HepG2 (cell line): ENCODE measurements around the gene HP1BP3. TPM values are rescaled to one million over a fixed set of nuclear protein-coding genes. Genes with fewer than 3 reads are reported as not detected.
A peak's percentile ranks its signal among the peaks of the same experiment; 100 is the strongest.

Experiments
- CTCF ChIP-seq: sonication (generic); formaldehyde crosslinking; IDR thresholded peaks from 2 replicates; pipeline ENCODE4 v1.5.0; 2020; ENCODE audit warnings: mild to moderate bottlenecking, missing genetic modification reagents, moderate library complexity
- FOSL1 ChIP-seq: sonication (generic); formaldehyde crosslinking; IDR thresholded peaks from 2 replicates; pipeline ENCODE4 v1.9.0; 2021; ENCODE audit warnings: missing genetic modification reagents, borderline replicate concordance
- HCFC1 ChIP-seq: fragments of 150-350 bp; IDR thresholded peaks from 2 replicates; pipeline ENCODE4 v1.6.1; 2014; ENCODE audit warnings: low read depth, low read length
- HMGXB4 ChIP-seq, 2 experiments: sonication (generic) in 1 of 2; formaldehyde crosslinking in 1 of 2; IDR thresholded peaks; 2 replicates each; pipeline versions ENCODE4 v1.4.0 to v1.6.1; 2018 to 2020; ENCODE audit warnings: missing genetic modification reagents in 2 of 2, borderline replicate concordance in 1 of 2, low read depth in 1 of 2, mild to moderate bottlenecking in 1 of 2, missing biosample characterization in 1 of 2
- RBM39 ChIP-seq: fragments of 200-400 bp; formaldehyde crosslinking; IDR thresholded peaks from one replicate; pipeline ENCODE4 v1.6.1; 2018; ENCODE audit warnings: antibody characterized with exemption, mild to moderate bottlenecking, low read depth, low read length; ENCODE audit not compliant: poor library complexity, severe bottlenecking
- TMF1 ChIP-seq: sonication (generic); formaldehyde crosslinking; IDR thresholded peaks from 2 replicates; pipeline ENCODE4 v1.8.1; 2022; ENCODE audit warnings: low read depth, missing genetic modification reagents
- YEATS4 ChIP-seq: sonication (generic); formaldehyde crosslinking; IDR thresholded peaks from 2 replicates; pipeline ENCODE4 v1.4.0; 2020; ENCODE audit warnings: missing genetic modification reagents, borderline replicate concordance
- ZFP36 ChIP-seq: fragments of 150-350 bp; IDR thresholded peaks from 2 replicates; pipeline ENCODE4 v1.6.1; 2018; ENCODE audit warnings: borderline replicate concordance, low read length, low read depth; ENCODE audit not compliant: partially characterized antibody
- ZNF710 ChIP-seq: sonication (generic); formaldehyde crosslinking; IDR thresholded peaks from 2 replicates; pipeline ENCODE4 v1.5.0; 2020; ENCODE audit warnings: mild to moderate bottlenecking, missing genetic modification reagents, borderline replicate concordance
- polyA plus RNA-seq, 8 experiments: library from polyadenylated mRNA; depleted of rRNA in 3 of 8; stranded (reverse) in 7 of 8; unstranded in 1 of 8; fragments of >200 nt; fragmentation: Illumina TruSeq in 4 of 8; extraction: Trizol in 4 of 8; gene quantifications; 2 replicates each; pipeline versions ENCODE4 v1.2.1 to v1.2.3, GENCODE V29; 2011 to 2016; ENCODE audit warnings: low read depth in 4 of 8, missing spikeins in 1 of 8, mixed read lengths in 1 of 8; ENCODE audit not compliant: insufficient read depth in 1 of 8
- total RNA-seq, 5 experiments: library from RNA; depleted of rRNA; stranded (reverse); fragments of >200 nt; fragmentation: Illumina TruSeq; extraction: Trizol; gene quantifications; 2 replicates each; pipeline ENCODE4 v1.2.3, GENCODE V29; 2016; ENCODE audit warnings: low read depth in 1 of 5
- TF ChIP-seq, protein P1 (sequence below): sonication (generic); formaldehyde crosslinking; IDR thresholded peaks from 2 replicates; pipeline ENCODE4 v1.5.0; 2020; ENCODE audit warnings: missing genetic modification reagents, mild to moderate bottlenecking, borderline replicate concordance
- TF ChIP-seq, protein P2 (sequence below): IDR thresholded peaks from 2 replicates; pipeline ENCODE4 v1.6.1; 2012; ENCODE audit warnings: low read depth, low read length, improper control_type of control experiment
- TF ChIP-seq, protein P3 (sequence below), 2 experiments: sonication (generic) in 1 of 2; formaldehyde crosslinking in 1 of 2; IDR thresholded peaks; 2 replicates each; pipeline versions ENCODE4 v1.4.0 to v1.6.1; 2016 to 2020; ENCODE audit warnings: borderline replicate concordance in 1 of 2, low read depth in 1 of 2, mild to moderate bottlenecking in 1 of 2, missing genetic modification reagents in 1 of 2

Gene HP1BP3
- total and polyA plus RNA-seq, 2 of the 13 experiments (the other 11 are each of a cell fraction or from before 2014, with no cell fraction given), result 98.5 to 137 TPM

DNA sequence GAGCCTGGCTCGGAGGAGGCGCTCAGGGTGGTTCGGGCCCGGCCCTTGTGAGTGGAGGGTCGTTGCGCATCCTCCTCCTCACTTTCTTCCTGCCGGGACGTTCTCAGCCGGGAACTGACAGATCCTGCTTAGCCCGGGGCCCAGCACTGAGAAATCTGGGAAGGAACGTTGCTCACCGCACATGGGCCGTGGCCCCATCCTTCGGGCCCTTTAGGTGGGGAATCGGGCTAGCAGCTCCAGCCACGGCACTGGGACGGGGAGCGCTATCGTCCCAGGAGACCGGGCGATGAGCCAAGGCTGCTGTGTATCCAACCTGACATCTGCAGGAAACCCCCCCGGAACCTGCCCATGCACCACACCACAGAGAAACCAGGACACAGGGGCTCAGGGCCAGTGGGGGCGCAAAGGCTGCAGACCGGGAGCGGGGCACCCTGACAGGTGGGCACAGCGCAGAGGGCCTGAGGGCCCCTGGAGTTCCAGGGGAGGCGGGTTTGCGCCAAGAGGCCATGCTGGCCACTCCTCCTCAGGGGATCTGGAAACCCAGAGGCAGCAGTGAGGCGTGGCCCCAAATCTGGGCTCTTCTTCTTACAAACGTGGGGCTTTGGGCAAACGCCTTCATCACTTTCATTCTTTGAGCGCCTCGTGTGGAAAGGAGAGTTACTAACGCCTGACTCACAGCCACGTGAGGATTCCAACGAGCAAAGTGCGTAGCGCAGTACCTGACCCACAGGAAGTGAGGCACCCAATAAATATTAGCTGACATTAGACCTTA, 54.3 kb downstream of the HP1BP3 start, which contains the start of gene SH2D5 (continued):
- TF ChIP-seq ZNF710 (no peak), HCFC1 (no peak), CTCF (CRISPR knock-in tag) (peak; percentile 49), FOSL1 (CRISPR knock-in tag) (peak; percentile 78; the same call in 1 of the 2 replicates), ZFP36 (no peak), RBM39 (no peak), YEATS4 (peak; percentile 52; the same call in 1 of the 2 replicates), TMF1 (CRISPR knock-in tag) (no peak), HMGXB4 (CRISPR knock-in tag; IDR thresholded peaks at IDR 0.05; ENCODE audit: borderline replicate concordance in 1 of 2, low read depth in 1 of 2) (peak; percentile 69 to 75; a peak in 3 of 4 replicates)
- TF ChIP-seq, protein P1, sequence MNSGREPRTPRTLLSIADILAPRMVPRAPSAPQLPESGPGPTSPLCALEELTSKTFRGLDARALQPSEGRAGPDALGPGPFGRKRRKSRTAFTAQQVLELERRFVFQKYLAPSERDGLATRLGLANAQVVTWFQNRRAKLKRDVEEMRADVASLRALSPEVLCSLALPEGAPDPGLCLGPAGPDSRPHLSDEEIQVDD (CRISPR knock-in tag), result no peak
- TF ChIP-seq, protein P2, sequence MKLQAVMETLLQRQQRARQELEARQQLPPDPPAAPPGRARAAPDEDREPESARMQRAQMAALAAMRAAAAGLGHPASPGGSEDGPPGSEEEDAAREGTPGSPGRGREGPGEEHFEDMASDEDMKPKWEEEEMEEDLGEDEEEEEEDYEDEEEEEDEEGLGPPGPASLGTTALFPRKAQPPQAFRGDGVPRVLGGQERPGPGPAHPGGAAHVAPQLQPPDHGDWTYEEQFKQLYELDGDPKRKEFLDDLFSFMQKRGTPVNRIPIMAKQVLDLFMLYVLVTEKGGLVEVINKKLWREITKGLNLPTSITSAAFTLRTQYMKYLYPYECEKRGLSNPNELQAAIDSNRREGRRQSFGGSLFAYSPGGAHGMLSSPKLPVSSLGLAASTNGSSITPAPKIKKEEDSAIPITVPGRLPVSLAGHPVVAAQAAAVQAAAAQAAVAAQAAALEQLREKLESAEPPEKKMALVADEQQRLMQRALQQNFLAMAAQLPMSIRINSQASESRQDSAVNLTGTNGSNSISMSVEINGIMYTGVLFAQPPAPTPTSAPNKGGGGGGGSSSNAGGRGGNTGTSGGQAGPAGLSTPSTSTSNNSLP, result peak; percentile 43; the same call in 1 of the 2 replicates
- TF ChIP-seq, protein P3, sequence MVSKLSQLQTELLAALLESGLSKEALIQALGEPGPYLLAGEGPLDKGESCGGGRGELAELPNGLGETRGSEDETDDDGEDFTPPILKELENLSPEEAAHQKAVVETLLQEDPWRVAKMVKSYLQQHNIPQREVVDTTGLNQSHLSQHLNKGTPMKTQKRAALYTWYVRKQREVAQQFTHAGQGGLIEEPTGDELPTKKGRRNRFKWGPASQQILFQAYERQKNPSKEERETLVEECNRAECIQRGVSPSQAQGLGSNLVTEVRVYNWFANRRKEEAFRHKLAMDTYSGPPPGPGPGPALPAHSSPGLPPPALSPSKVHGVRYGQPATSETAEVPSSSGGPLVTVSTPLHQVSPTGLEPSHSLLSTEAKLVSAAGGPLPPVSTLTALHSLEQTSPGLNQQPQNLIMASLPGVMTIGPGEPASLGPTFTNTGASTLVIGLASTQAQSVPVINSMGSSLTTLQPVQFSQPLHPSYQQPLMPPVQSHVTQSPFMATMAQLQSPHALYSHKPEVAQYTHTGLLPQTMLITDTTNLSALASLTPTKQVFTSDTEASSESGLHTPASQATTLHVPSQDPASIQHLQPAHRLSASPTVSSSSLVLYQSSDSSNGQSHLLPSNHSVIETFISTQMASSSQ (IDR thresholded peaks at IDR 0.05; ENCODE audit: low read depth), result no peak
- TF ChIP-seq, protein P3 (CRISPR knock-in tag; IDR thresholded peaks at IDR 0.05; ENCODE audit: borderline replicate concordance), result no peak; the same call in 1 of the 2 replicates
